Natural killer cell (primary cell): Measurements from ENCODE around the gene PXN. TPM values are rescaled to one million over a fixed set of nuclear protein-coding genes. Genes with fewer than 3 reads are reported as not detected.
"Not testable (repeated sequence)": the region's sequence is repeated elsewhere in the genome, so short reads cannot be mapped to it uniquely, and the experiment has no call there.

Experiments
- ATAC-seq, 3 donors: fragments of 150-1000 bp in 2 of 3; fragments of 200-7000 bp in 1 of 3; cut with Tn5 transposase; 1 replicate in 1 of 3; 2 replicates in 2 of 3; pipeline ENCODE4 v1.10.0; 2021; ENCODE audit warnings: mild to moderate bottlenecking in 2 of 3, moderate library complexity in 2 of 3
- DNase-seq, 2 donors: peaks; one replicate each; pipeline versions ENCODE4 v3.0.0 to v3.0.0-alpha.2; 2013 to 2021; ENCODE audit warnings: mixed read lengths in 1 of 2
- H3K27ac ChIP-seq: one replicate; pipeline ENCODE4 v1.5.1; 2013; ENCODE audit warnings: mild to moderate bottlenecking, low read length
- H3K27me3 ChIP-seq: one replicate; pipeline ENCODE4 v1.6.1; 2013; ENCODE audit warnings: low read length; ENCODE audit not compliant: control insufficient read depth, insufficient read depth
- H3K36me3 ChIP-seq: one replicate; pipeline ENCODE4 v1.6.1; 2013; ENCODE audit warnings: low read length; ENCODE audit not compliant: control insufficient read depth, insufficient read depth
- H3K4me1 ChIP-seq: one replicate; pipeline ENCODE4 v1.6.1; 2013; ENCODE audit warnings: low read length; ENCODE audit not compliant: control insufficient read depth, insufficient read depth
- H3K4me3 ChIP-seq: one replicate; pipeline ENCODE4 v1.5.1; 2013; ENCODE audit warnings: low read length
- H3K9me3 ChIP-seq: one replicate; pipeline ENCODE4 v1.6.1; 2013; ENCODE audit warnings: low read length; ENCODE audit not compliant: control insufficient read depth, insufficient read depth
- H3K27ac Mint-ChIP-seq, 2 donors: one replicate each; pipeline ENCODE4 v1.8.0; 2022; ENCODE audit warnings: mild to moderate bottlenecking in 2 of 2, mixed read lengths in 2 of 2, moderate library complexity in 1 of 2
- H3K27me3 Mint-ChIP-seq, 2 donors: one replicate each; pipeline ENCODE4 v1.8.0; 2022; ENCODE audit warnings: low read depth in 2 of 2, mixed read lengths in 2 of 2
- H3K36me3 Mint-ChIP-seq: one replicate; pipeline ENCODE4 v1.8.0; 2022; ENCODE audit warnings: mixed read lengths
- H3K4me1 Mint-ChIP-seq, 2 donors: one replicate each; pipeline ENCODE4 v1.8.0; 2022; ENCODE audit warnings: mixed read lengths in 2 of 2
- H3K4me3 Mint-ChIP-seq: one replicate; pipeline ENCODE4 v1.8.0; 2022; ENCODE audit warnings: mild to moderate bottlenecking, moderate library complexity, mixed read lengths
- H3K9me3 Mint-ChIP-seq, 2 donors: one replicate each; pipeline ENCODE4 v1.8.0; 2022; ENCODE audit warnings: mixed read lengths in 2 of 2
- CTCF ChIP-seq: fragments of 200-600 bp; IDR thresholded peaks from one replicate; pipeline ENCODE4 v1.8.0; 2022; ENCODE audit warnings: antibody characterized with exemption
- whole genome bisulfite sequencing: methylation state at CpG from one replicate; pipeline ENCODE4 v1.1.7; 2013; ENCODE audit warnings: missing lambda C conversion rate; ENCODE audit not compliant: insufficient coverage; 5-methylcytosine and 5-hydroxymethylcytosine counted together
- intact Hi-C: fragments of 100-400 bp; cut with micrococcal nuclease; formaldehyde crosslinking; loops from one replicate; pipeline ENCODE4 v1.14.2; 2022
- total RNA-seq, 4 donors: library from RNA; stranded (reverse); fragments of 120-200 nt in 1 of 4; gene quantifications; one replicate each; pipeline versions ENCODE4 v1.2.3 to v1.2.4, GENCODE V29; 2013 to 2022

The PXN gene
- total RNA-seq, 3 donors from 2014 or later (not counting 1 experiment from before 2014, with no cell fraction given): 436 to 504 (median 478) TPM

- Mint-ChIP-seq H3K4me1 (peaks cover 87 to 90% of the 10 kb centered on the region in 2 donors), H3K9me3 (no peaks in the 10 kb centered on the region), H3K27me3 (no peaks in the 10 kb centered on the region), H3K36me3 (peaks cover 10% of the 10 kb centered on the region), H3K27ac (peak overlapping the region; percentile 89 to 94), H3K4me3 (peak overlapping the region; percentile 81)
- ATAC-seq (no peak), DNase-seq (peak in 1 of 2 donors; percentile 29)
- peak overlapping the region; percentile 50 for H3K27ac ChIP-seq
- peaks cover 11% of the 10 kb centered on the region for H3K36me3 ChIP-seq
- TF ChIP-seq CTCF: no peak
- H3K4me1 ChIP-seq: peaks cover 100% of the 10 kb centered on the region
- no peak overlapping the region for H3K4me3 ChIP-seq
- H3K9me3 ChIP-seq: no peaks in the 10 kb centered on the region
- intact Hi-C loops: no loop called here
- H3K27me3 ChIP-seq: no peaks in the 10 kb centered on the region
- 74% methylated on average over 9 of the region's 9 CpGs for WGBS
These were observed 8.3 kb downstream of the PXN start for GRCh38 chr12:120257041-120257821.

GRCh38 chr12:120254809-120255208 is 10.7 kb downstream of the PXN start:
- peak overlapping the region; percentile 89 to 94 for H3K27ac Mint-ChIP-seq

GRCh38 chr12:120253313-120253712 is 12.2 kb downstream of the PXN start:
- H3K36me3 ChIP-seq, H3K9me3 ChIP-seq, H3K27me3 ChIP-seq, H3K9me3 Mint-ChIP-seq, H3K36me3 Mint-ChIP-seq, H3K27me3 Mint-ChIP-seq: not testable (repeated sequence)
- Histone ChIP-seq H3K4me1 (peaks cover 100% of the 10 kb centered on the region), H3K4me3 (peak overlapping the region; percentile 23), H3K27ac (peak overlapping the region; percentile 93)
- DNase-seq (peak in 1 of 2 donors; percentile 84), ATAC-seq (peak; percentile 16 to 39 (median 23))
- Mint-ChIP-seq H3K27ac (peak overlapping the region; percentile 89 to 94), H3K4me1 (peaks cover 86 to 88% of the 10 kb centered on the region in 2 donors), H3K4me3 (peak overlapping the region; percentile 89)
- 5% methylated on average over 5 of the region's 6 CpGs for WGBS
- intact Hi-C loops: loop anchor here (2.0 kb wide), 1 partner anchor 23 kb away; no protein-coding TSS in a partner anchor

More at GRCh38 chr12:120254809-120255208, 10.7 kb downstream of the PXN start:
- ATAC-seq (no peak), DNase-seq (peak in 1 of 2 donors; percentile 37)
- no peak for TF ChIP-seq CTCF
- WGBS: 70% methylated on average over 5 of the region's 7 CpGs
- Histone ChIP-seq H3K27me3 (no peaks in the 10 kb centered on the region), H3K9me3 (no peaks in the 10 kb centered on the region), H3K4me1 (peaks cover 100% of the 10 kb centered on the region), H3K36me3 (peaks cover 11% of the 10 kb centered on the region), H3K4me3 (no peak overlapping the region), H3K27ac (peak overlapping the region; percentile 93)
- H3K4me1 Mint-ChIP-seq: peaks cover 82 to 86% of the 10 kb centered on the region in 2 donors
- intact Hi-C loops: no loop called here
- H3K27me3 Mint-ChIP-seq: no peaks in the 10 kb centered on the region
- H3K9me3 Mint-ChIP-seq: no peaks in the 10 kb centered on the region
- peak overlapping the region; percentile 89 for H3K4me3 Mint-ChIP-seq
- peaks cover 9% of the 10 kb centered on the region for H3K36me3 Mint-ChIP-seq

- peaks cover 86 to 88% of the 10 kb centered on the region in 2 donors for H3K4me1 Mint-ChIP-seq
- no peaks in the 10 kb centered on the region for H3K27me3 ChIP-seq
- 27% methylated on average over 10 of the region's 12 CpGs for WGBS
- DNase-seq (peak; percentile 74 to 94), ATAC-seq (peak; percentile 65 to 88 (median 84))
- peak overlapping the region; percentile 89 to 94 for H3K27ac Mint-ChIP-seq
- intact Hi-C loops: loop anchor here (1.0 to 2.0 kb wide), 3 partner anchors 10 to 39 kb away; partner anchors contain the start of gene RNU4-2
- TF ChIP-seq CTCF: no peak
- no peaks in the 10 kb centered on the region for H3K9me3 Mint-ChIP-seq
- peak overlapping the region; percentile 93 for H3K27ac ChIP-seq
- peaks cover 98% of the 10 kb centered on the region for H3K4me1 ChIP-seq
- no peaks in the 10 kb centered on the region for H3K9me3 ChIP-seq
- H3K36me3 ChIP-seq: peaks cover 10% of the 10 kb centered on the region
- peak overlapping the region; percentile 89 for H3K4me3 Mint-ChIP-seq
- peaks cover 9% of the 10 kb centered on the region for H3K36me3 Mint-ChIP-seq
- H3K4me3 ChIP-seq: peak overlapping the region; percentile 16
- H3K27me3 Mint-ChIP-seq: no peaks in the 10 kb centered on the region
These were observed 13.2 kb downstream of the PXN start for GRCh38 chr12:120252071-120252906.

GRCh38 chr12:120251364-120252070 is 14.0 kb downstream of the PXN start:
- H3K36me3 ChIP-seq, H3K36me3 Mint-ChIP-seq, H3K9me3 ChIP-seq, DNase-seq, H3K27me3 Mint-ChIP-seq, H3K27me3 ChIP-seq, H3K4me3 ChIP-seq, ATAC-seq, H3K9me3 Mint-ChIP-seq: not testable (repeated sequence)
- Mint-ChIP-seq H3K4me3 (peak overlapping the region; percentile 89), H3K27ac (peak overlapping the region; percentile 89 to 94), H3K4me1 (peaks cover 84 to 85% of the 10 kb centered on the region in 2 donors)
- intact Hi-C loops: loop anchor here (1.0 to 2.0 kb wide), 3 partner anchors 11 to 40 kb away; partner anchors contain the start of gene RNU4-2
- H3K4me1 ChIP-seq: peaks cover 97% of the 10 kb centered on the region
- H3K27ac ChIP-seq: peak overlapping the region; percentile 93
- WGBS: 70% methylated on average over 12 of the region's 12 CpGs
